Stimulated activated CD4-positive, alpha-beta T cell treated with anti-CD3 and anti-CD28 coated beads, Interleukin-12 subunit alpha, Interleukin-12 subunit beta, amount 100 ng/mL, for 4 hours (primary cell): Measurements from ENCODE around the gene HTR3B.
"Not testable (repeated sequence)": the region's sequence is repeated elsewhere in the genome, so short reads cannot be mapped to it uniquely, and the experiment has no call there.

Source experiments
- DNase-seq: peaks from one replicate; pipeline ENCODE4 v3.0.0-alpha.2; 2020

The HTR3B gene

GRCh38 chr11:113884361-113884836 is 20.2 kb upstream of the HTR3B start:
- DNase-seq, result no peak

DNA sequence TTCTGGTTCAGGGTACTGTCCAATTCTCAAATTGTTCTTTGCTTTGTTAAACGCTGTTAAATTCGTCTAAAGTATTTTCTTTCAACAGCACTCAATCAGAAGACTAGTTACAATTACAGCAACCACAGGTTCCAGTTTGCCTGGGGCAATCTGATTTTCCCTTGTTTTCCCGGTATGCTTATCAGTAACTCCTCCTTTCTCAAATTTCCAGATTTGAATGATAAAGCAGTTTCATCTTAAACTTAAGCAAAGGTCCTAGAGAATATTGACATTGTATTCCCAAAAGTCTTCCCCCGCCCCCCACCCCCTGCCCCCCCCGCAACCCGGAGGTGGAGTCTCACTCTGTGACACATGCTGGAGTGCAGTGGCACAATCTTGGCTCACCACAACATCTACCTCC is 18.7 kb upstream of the HTR3B start:
- no peak for DNase-seq

DNA sequence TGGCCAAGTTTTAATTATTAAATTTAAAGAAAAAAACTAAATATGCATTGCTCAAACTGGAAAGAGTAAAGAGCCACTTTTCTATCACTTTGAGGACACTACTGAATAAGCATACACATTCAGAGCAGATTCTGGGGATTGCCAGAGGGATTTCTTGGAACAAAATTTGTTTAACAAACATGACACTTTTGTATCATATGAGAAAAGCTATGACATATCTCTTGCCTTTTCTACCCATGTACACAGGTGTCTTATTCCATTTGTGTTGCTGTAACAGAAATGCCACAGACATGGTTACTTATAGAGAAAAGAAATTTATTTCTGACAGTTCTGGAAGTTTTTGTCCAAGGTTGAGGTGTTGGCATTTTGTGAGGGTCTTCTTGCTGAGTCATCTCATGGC is 15.7 kb upstream of the HTR3B start:
- no peak for DNase-seq

DNA sequence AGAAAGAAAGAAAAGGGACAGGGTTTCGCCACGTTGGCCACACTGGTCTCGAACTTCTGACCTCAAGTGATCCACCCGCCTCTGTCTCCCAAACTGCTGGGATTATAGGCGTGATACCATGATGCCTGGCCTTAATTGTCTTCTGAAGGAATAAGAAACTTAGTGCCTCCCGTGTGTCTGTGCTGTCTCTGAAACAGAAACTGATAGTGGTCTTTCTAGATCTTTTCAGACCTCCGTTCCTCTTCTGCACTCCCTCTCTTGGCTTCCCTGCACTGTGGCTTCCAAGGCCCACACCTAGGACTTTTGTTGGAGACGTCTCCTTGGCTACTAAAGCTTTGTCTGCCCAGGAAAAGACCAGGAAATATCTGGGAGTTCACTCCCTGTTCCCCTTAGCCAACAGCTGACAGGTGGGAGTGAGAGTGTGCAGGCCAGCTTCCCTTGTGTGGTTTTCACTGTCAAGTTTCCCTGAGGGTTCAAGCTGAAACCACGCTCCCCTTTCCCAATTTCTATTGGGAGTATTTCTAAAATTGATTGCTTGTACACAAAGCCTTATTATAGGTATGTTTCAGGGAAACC is 10.1 kb upstream of the HTR3B start:
- DNase-seq, result no peak

- no peak for DNase-seq
Observed at GRCh38 chr11:113895367-113896155, 9.0 kb upstream of the HTR3B start.

- no peak for DNase-seq
Observed at GRCh38 chr11:113896156-113896879, 8.3 kb upstream of the HTR3B start.

DNA sequence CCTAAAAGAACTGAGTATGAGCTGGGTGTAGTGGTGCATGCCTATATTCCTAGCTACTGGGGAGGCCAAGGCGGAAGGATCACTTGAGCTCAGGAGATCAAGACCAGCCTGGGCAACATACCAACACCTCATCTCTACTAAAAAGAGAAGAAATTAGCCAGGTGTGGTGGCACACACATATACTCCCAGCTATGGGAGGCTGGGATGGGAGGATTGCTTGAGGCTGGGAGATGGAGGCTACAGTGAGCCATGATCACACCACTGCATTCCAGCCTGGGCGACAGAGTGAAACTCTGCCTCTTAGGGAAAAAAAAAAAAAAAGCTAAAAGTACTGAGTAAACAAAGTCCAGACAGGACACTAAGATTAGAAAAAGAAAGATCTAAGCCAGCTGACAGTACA is 3.5 kb upstream of the HTR3B start:
- no peak for DNase-seq

DNA sequence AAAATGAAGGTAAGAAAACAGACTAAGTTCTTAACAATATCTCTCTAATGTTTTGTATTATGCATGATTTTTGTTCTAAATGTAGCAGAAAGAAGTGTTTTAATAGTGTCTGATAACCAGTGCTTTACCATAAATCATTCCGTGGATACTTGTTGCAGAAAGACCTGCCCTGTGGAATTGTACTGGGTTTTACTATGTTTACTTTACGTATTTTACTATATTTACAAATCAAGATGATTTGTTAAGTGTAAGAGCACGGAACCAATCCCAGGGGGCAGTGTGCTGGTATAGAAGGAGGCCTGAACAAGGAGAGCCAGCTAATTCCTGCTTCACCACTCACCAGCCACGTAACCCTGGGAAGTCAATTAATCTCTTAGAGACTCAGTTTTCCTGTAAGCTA is 1.4 kb downstream of the HTR3B start:
- no peak for DNase-seq

- DNase-seq, result no peak
Observed at GRCh38 chr11:113906516-113906915, 1.9 kb downstream of the HTR3B start.

- DNase-seq, result no peak
Observed at GRCh38 chr11:113907152-113907551, 2.6 kb downstream of the HTR3B start.

GRCh38 chr11:113907681-113908080 is 3.1 kb downstream of the HTR3B start:
- no peak for DNase-seq

DNA sequence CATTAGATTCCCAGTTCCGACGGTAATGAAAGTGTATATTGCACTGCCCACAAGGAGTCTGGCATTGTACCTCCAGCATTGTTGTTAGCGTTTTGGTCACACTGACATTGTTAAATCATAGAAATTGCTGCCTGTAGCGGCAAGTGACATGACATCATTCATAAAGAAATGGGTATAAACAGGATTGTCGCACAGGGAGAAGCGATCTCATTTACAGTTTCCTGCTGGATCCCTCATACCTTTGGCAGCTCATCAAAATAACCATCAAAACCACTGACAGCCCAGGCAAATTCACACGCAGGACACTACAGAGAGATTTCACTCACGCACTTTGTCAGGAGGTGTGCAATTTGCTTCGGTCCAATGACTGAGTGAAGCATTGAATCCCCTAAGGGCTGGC is 3.5 kb downstream of the HTR3B start:
- DNase-seq, result no peak

- DNase-seq, result not testable (repeated sequence)
Observed at GRCh38 chr11:113911491-113911890, 6.9 kb downstream of the HTR3B start.

DNA sequence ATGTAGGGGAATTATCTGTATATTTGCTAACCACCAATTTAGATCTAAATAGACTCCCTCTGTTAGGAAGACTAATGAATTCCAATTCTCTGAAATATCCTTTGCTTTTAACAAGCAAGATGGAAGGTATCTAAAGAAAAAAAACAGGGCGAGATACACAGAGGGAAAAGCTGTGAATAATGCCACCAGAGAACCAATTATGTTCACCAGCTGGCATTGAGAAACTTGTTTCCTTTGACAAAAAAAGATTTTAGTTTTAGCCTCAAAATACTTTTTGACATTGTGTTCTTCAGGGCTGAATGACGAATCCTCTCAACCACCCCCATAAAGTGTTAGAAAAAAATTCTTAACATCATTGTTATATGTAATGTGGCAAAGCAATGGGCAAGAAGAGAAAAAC is 19.0 kb downstream of the HTR3B start:
- no peak for DNase-seq

DNA sequence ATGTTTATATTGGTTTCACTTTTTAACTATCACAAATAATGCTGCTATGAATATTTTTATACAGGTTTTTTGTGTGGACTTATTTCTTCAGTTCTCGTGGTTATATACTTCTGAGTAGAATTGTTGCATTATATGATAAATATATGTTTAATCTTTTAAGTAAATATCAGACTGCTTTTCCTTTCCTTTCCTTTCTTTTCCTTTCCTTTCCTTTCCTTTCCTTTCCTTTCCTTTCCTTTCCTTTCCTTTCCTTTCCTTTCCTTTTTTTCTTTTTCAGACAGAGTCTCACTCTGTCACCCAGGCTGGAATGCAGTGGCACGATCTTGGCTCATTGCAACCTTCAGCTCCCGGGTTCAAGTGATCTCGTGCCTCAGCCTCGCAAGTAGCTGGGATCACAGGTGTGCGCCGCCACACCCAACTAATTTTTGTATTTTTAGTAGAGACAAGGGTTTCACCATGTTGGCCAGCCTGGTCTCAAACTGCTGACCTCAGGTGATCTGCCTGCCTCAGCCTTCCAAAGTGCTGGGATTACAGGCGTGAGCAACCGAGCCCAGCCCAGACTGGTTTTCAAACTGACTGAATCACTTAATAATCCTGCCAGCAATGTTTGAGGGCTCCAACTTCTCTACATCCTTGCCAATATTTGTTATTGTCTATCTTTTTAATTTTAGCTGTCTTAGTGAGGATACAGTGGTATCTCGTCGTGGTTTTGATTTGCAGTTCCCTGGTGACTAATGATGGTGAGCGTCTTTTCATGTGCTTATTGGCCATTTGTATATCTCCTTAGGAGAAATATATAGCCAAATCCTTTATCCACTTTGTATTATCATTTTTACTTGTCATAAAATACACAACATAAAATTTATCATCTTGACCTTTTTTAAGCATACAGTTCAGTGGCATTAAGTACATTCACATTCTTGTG is 21.9 kb downstream of the HTR3B start:
- DNase-seq, result no peak

- DNase-seq, result no peak
Observed at GRCh38 chr11:113928311-113928710, 23.7 kb downstream of the HTR3B start.

DNA sequence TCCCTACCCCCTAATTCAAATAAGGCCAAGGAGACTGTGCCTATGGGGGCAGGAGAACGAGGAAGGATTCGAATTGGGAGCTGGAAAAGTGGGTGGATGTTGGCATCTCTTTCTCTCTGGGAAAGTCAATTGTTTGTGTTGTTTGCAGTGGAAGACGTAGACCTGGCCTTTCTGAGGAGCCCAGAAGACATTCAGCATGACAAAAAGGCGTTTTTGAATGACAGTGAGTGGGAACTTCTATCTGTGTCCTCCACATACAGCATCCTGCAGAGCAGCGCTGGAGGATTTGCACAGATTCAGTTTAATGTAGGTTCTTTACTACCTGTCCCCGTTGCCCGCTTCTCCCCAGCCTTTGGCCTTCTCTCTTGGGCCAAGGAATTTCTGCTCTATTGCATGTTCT is 28.2 kb downstream of the HTR3B start:
- no peak for DNase-seq

GRCh38 chr11:113934193-113934592 is 29.6 kb downstream of the HTR3B start:
- not testable (repeated sequence) for DNase-seq

GRCh38 chr11:113934761-113935160 is 30.2 kb downstream of the HTR3B start:
- DNase-seq, result no peak

DNA sequence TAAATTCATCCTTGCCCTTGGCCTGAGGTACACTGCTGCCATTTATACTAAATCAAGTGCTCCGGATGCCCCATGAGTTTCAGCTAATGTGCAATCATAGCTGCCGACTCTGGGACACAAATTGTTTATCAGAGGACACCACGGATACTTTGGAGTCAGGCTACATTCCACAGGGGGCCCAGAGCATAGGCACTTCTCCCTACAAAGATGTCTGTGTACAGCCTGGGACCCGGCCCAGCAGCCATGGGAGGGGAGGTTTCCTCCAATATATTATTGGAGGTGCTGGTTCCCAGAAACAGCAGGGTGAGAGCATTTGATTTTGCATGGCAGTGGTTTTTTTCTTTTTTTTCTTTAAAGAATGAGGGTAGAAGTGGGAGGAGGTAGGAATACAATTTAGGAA is 31.3 kb downstream of the HTR3B start:
- no peak for DNase-seq

- DNase-seq, result no peak
Observed at GRCh38 chr11:113937918-113938317, 33.3 kb downstream of the HTR3B start.

DNA sequence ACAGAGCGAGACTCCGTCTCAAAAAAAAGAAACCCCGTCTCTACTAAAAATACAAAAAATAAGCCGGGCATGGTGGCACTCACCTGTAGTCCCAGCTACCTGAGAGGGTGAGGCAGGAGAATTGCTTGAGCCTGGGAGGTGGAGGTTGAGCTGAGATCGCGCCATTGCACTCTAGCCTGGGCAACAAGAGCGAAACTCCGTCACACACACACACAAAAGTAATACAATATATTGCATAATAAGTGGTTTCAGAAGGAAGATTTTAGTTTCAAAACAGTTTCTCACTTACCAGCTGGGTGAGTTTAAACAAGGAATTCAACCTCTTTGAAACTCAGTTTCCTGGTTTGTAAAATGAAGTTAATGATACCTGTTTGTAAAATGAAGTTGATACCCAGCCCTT is 37.7 kb downstream of the HTR3B start:
- DNase-seq, result no peak

DNA sequence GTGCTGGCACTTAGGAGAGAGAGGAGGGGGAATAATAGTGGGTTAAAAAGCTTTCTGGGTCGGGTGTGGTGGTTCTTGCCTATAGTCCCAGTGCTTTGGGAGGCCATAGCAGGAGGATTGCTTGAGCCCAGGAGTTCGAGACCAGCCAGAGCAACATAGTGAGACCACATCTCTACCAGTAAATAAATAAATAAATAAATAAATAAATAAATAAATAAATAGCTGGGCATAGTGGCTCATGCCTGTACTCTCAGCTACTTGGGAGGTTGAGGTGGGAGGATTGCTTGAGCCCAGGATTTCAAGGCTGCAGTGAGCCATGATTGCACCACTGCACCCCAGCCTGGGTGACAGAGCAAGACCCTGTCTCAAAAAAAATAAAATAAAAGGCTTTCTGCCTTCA is 41.6 kb downstream of the HTR3B start:
- not testable (repeated sequence) for DNase-seq
